IMR-90 (cell line): ENCODE measurements around the gene SLC27A4. TPM values are rescaled to one million over a fixed set of nuclear protein-coding genes. Genes with fewer than 3 reads are reported as not detected.

ENCODE experiments used
- ATAC-seq: fragments of 200-7000 bp; cut with Tn5 transposase; 2 replicates; pipeline ENCODE4 v1.9.1; 2020; ENCODE audit warnings: low read depth, mild to moderate bottlenecking, moderate library complexity
- BruUV-seq: library from RNA; stranded (reverse); fragments of 400-500 nt; replicated peaks from 2 replicates; lab custom pipeline; 2021; lab: Mats Ljungman, UMichigan
- CTCF ChIA-PET: fragments of 300-600 bp; formaldehyde crosslinking; extraction: SDS; loops from one replicate; lab custom pipeline; 2021; ENCODE audit warnings: antibody characterized with exemption; lab: Yijun Ruan, JAX
- POLR2A ChIA-PET: fragments of 300-600 bp; sonication (Branson Sonifier 250); formaldehyde crosslinking; loops from one replicate; lab custom pipeline; 2022; ENCODE audit warnings: antibody characterized with exemption; ENCODE audit not compliant: unreplicated experiment; lab: Charles Lee
- DNase-seq: peaks from one replicate; pipeline ENCODE4 v3.0.0; 2013
- H2AFZ ChIP-seq: replicated peaks from 2 replicates; pipeline ENCODE3; 2013; ENCODE audit warnings: low read length, mild to moderate bottlenecking; ENCODE audit not compliant: poor library complexity
- H2AK5ac ChIP-seq: 2 replicates; pipeline ENCODE4 v1.6.1; 2013; ENCODE audit warnings: low read depth, low read length, inconsistent platforms
- H2AK9ac ChIP-seq: replicated peaks from 2 replicates; pipeline ENCODE3; 2013; ENCODE audit warnings: mild to moderate bottlenecking, low read depth, low read length, moderate library complexity; ENCODE audit not compliant: poor library complexity
- H2BK120ac ChIP-seq: 2 replicates; pipeline ENCODE4 v1.6.1; 2013; ENCODE audit warnings: low read depth, low read length, inconsistent platforms
- H2BK15ac ChIP-seq: 3 replicates; pipeline ENCODE4 v1.6.1; 2013; ENCODE audit warnings: low read depth, low read length, inconsistent platforms
- H2BK20ac ChIP-seq: 2 replicates; pipeline ENCODE4 v1.6.1; 2013; ENCODE audit warnings: low read depth, mild to moderate bottlenecking, inconsistent platforms, low read length, moderate library complexity
- H2BK5ac ChIP-seq: 2 replicates; pipeline ENCODE4 v1.6.1; 2013; ENCODE audit warnings: mild to moderate bottlenecking, low read depth, low read length, inconsistent platforms; ENCODE audit not compliant: poor library complexity, severe bottlenecking
- H3K14ac ChIP-seq: replicated peaks from 2 replicates; pipeline ENCODE4 v1.6.1; 2013; ENCODE audit warnings: low read depth, low read length, inconsistent platforms
- H3K18ac ChIP-seq: 2 replicates; pipeline ENCODE4 v1.6.1; 2013; ENCODE audit warnings: low read depth, low read length, control low read depth
- H3K23ac ChIP-seq: 2 replicates; pipeline ENCODE4 v1.6.1; 2013; ENCODE audit warnings: low read depth, low read length, inconsistent platforms
- H3K27ac ChIP-seq: 2 replicates; pipeline ENCODE4 v1.5.1; 2013; ENCODE audit warnings: mild to moderate bottlenecking, control low read depth, low read length; ENCODE audit not compliant: insufficient read depth
- H3K27me3 ChIP-seq: 2 replicates; pipeline ENCODE4 v1.6.1; 2013; ENCODE audit warnings: low read length; ENCODE audit not compliant: control insufficient read depth, insufficient read depth
- H3K36me3 ChIP-seq: 2 replicates; pipeline ENCODE4 v1.6.1; 2013; ENCODE audit warnings: low read length, mixed read lengths; ENCODE audit not compliant: control insufficient read depth, insufficient read depth
- H3K4ac ChIP-seq: 2 replicates; pipeline ENCODE4 v1.6.1; 2013; ENCODE audit warnings: low read depth, low read length, inconsistent platforms
- H3K4me1 ChIP-seq: 2 replicates; pipeline ENCODE4 v1.6.1; 2013; ENCODE audit warnings: low read length, mixed read lengths; ENCODE audit not compliant: control insufficient read depth, insufficient read depth
- H3K4me2 ChIP-seq: 2 replicates; pipeline ENCODE4 v1.6.1; 2013; ENCODE audit warnings: low read depth, mild to moderate bottlenecking, control low read depth, low read length, moderate library complexity
- H3K4me3 ChIP-seq: 2 replicates; pipeline ENCODE4 v1.5.1; 2013; ENCODE audit warnings: low read depth, mild to moderate bottlenecking, control low read depth, low read length, moderate library complexity; ENCODE audit not compliant: insufficient read depth
- H3K56ac ChIP-seq: 2 replicates; pipeline ENCODE4 v1.6.1; 2013; ENCODE audit warnings: low read length, inconsistent platforms; ENCODE audit not compliant: insufficient read depth; ENCODE audit errors: extremely low read depth
- H3K79me1 ChIP-seq, 2 experiments: 2 replicates each; pipeline ENCODE4 v1.6.1; 2013; ENCODE audit warnings: low read length in 2 of 2, inconsistent platforms in 1 of 2, low read depth in 1 of 2
- H3K9ac ChIP-seq: 2 replicates; pipeline ENCODE4 v1.6.1; 2013; ENCODE audit warnings: low read depth, low read length, control low read depth
- H3K9me1 ChIP-seq: 2 replicates; pipeline ENCODE4 v1.6.1; 2013; ENCODE audit warnings: low read length, inconsistent platforms; ENCODE audit not compliant: insufficient read depth
- H3K9me3 ChIP-seq: 2 replicates; pipeline ENCODE4 v1.6.1; 2013; ENCODE audit warnings: low read length; ENCODE audit not compliant: control insufficient read depth, insufficient read depth
- H4K20me1 ChIP-seq: 2 replicates; pipeline ENCODE4 v1.6.1; 2013; ENCODE audit warnings: low read length, inconsistent platforms; ENCODE audit not compliant: insufficient read depth
- H4K5ac ChIP-seq: 2 replicates; pipeline ENCODE4 v1.6.1; 2013; ENCODE audit warnings: mild to moderate bottlenecking, low read depth, low read length, control low read depth
- H4K8ac ChIP-seq, 2 experiments: 2 replicates each; pipeline ENCODE4 v1.6.1; 2013; ENCODE audit warnings: low read depth in 2 of 2, low read length in 2 of 2, control low read depth in 1 of 2, inconsistent platforms in 1 of 2
- H4K91ac ChIP-seq: 2 replicates; pipeline ENCODE4 v1.6.1; 2013; ENCODE audit warnings: low read depth, low read length, inconsistent platforms; ENCODE audit not compliant: insufficient read depth
- MAFK ChIP-seq: IDR thresholded peaks from 2 replicates; pipeline ENCODE4 v1.6.1; 2012; ENCODE audit warnings: low read depth, low read length, improper control_type of control experiment
- POLR2A ChIP-seq: IDR thresholded peaks from 2 replicates; pipeline ENCODE4 v1.6.1; 2012; ENCODE audit warnings: mild to moderate bottlenecking, low read depth, low read length
- WGBS, 2 experiments: methylation state at CpG; one replicate each; pipeline versions ENCODE4 v1.1.5 to v1.1.7; 2013; ENCODE audit warnings: missing lambda C conversion rate in 2 of 2; ENCODE audit not compliant: insufficient read length in 1 of 2; ENCODE audit errors: extremely low coverage in 2 of 2; 5-methylcytosine and 5-hydroxymethylcytosine counted together
- dilution Hi-C: fragments of 300-500 bp; cut with HindIII; formaldehyde crosslinking; loops from one replicate; pipeline ENCODE4 v1.14.3; 2018; ENCODE audit warnings: low sequenced_read_pairs; ENCODE audit not compliant: unreplicated experiment
- in situ Hi-C: fragments of 300-500 bp; cut with MboI; formaldehyde crosslinking; loops from 3 replicates; pipeline ENCODE4 v1.14.3; 2019; ENCODE audit warnings: low sequenced_read_pairs, inconsistent platforms, mixed read lengths
- intact Hi-C: fragments of 100-400 bp; cut with micrococcal nuclease; formaldehyde crosslinking; loops from 2 replicates; pipeline ENCODE4 v1.10.0; 2022
- polyA plus RNA-seq, 3 experiments: library from polyadenylated mRNA; depleted of rRNA; stranded (reverse); fragments of >200 nt; gene quantifications; 2 replicates each; pipeline ENCODE4 v1.2.3, GENCODE V29; 2012; ENCODE audit warnings: low replicate concordance in 1 of 3
- total RNA-seq: library from RNA; depleted of rRNA; stranded (reverse); fragments of >200 nt; gene quantifications from 2 replicates; pipeline ENCODE4 v1.2.3, GENCODE V29; 2012

Gene SLC27A4
- total and polyA plus RNA-seq, 2 of the 4 experiments (the other 2 are of a cell fraction) = 9.7 to 13.7 TPM

DNA sequence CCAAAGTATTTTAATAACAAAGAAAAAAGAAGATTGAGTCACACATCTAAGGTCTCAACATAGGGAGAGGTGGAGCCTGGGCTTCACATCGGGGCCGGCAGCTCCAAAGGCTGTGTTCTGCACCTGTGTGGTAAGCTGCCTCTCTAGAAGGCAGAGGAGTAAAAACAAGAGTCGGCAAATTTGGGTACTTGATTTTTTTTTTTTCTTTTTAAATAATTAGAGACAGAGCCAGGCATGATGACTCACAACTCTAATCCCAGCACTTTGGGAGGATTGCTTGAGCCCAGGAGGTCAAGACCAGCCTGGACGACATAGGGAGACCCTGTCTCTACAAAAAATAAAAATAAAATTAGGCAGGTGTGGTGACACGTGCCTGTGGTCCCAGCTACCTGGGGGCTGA lies 35.5 kb downstream of the SLC27A4 start:
- Histone ChIP-seq H4K91ac (no peak overlapping the region), H3K36me3 (peaks cover 13% of the 10 kb centered on the region), H3K9ac (no peak overlapping the region), H2BK20ac (no peak overlapping the region), H2AK5ac (no peak overlapping the region), H2BK5ac (no peak overlapping the region), H2BK15ac (no peak overlapping the region), H3K4me2 (no peak overlapping the region), H4K20me1 (0 out of 2 replicates have a peak, but pooled peaks cover 4% of the 10 kb centered on the region), H3K79me1 (peaks cover 37 to 75% of the 10 kb centered on the region in 2 experiments), H3K14ac (no peak overlapping the region), H3K56ac (no peak overlapping the region), H3K4me3 (no peak overlapping the region), H2AK9ac (peak overlapping the region; percentile 5), H2AFZ (no peak overlapping the region), H3K27ac (no peak overlapping the region), H3K4ac (no peak overlapping the region), H3K9me3 (no peaks in the 10 kb centered on the region), H3K23ac (no peak overlapping the region), H4K5ac (no peak overlapping the region), H3K9me1 (peaks cover 12% of the 10 kb centered on the region), H4K8ac (no peak overlapping the region), H2BK120ac (no peak overlapping the region), H3K27me3 (no peaks in the 10 kb centered on the region), H3K4me1 (peaks cover 11% of the 10 kb centered on the region), H3K18ac (no peak overlapping the region)
- ATAC-seq = no peak
- intact Hi-C loops = no loop called here
- BruUV-seq = no TSS peak
- TF ChIP-seq POLR2A = no peak
- TF ChIP-seq MAFK = peak; percentile 65
- POLR2A ChIA-PET = no interaction called here
- dilution Hi-C loops = no loop called here
- CTCF ChIA-PET = no interaction called here
- no peak for DNase-seq
- in situ Hi-C loops = no loop called here
- 83% methylated on average over 1 of the region's 5 CpGs; no CpG with 5 or more reads in 1 of the 2 experiments for WGBS, 2 experiments
